A549 (cell line): ENCODE data around the gene SYK. TPM values are rescaled to one million over a fixed set of nuclear protein-coding genes. Genes with fewer than 3 reads are reported as not detected.

Experiments used
- ATAC-seq, 2 experiments: fragments of 200-7000 bp in 1 of 2; fragments of >200 bp in 1 of 2; cut with Nextera tagmentation in 1 of 2; cut with Tn5 transposase in 1 of 2; 3 replicates each; pipeline versions ENCODE4 v1.8.0 to v1.9.1; 2018 to 2020; ENCODE audit warnings: mild to moderate bottlenecking in 1 of 2, moderate library complexity in 1 of 2
- CTCF ChIA-PET: fragments of 300-600 bp; sonication (Branson Sonifier 250); formaldehyde crosslinking; extraction: SDS; loops from one replicate; lab custom pipeline; 2021; ENCODE audit warnings: antibody characterized with exemption, inconsistent platforms; lab: Yijun Ruan, JAX
- POLR2A ChIA-PET: fragments of 350-600 bp; formaldehyde crosslinking; extraction: SDS; loops from one replicate; lab custom pipeline; 2021; ENCODE audit warnings: antibody characterized with exemption, inconsistent platforms; lab: Yijun Ruan, JAX
- DNase-seq, 2 experiments: peaks; one replicate each; pipeline versions ENCODE4 v3.0.0 to v3.0.0-alpha.2; 2011 to 2016; ENCODE audit warnings: low read depth in 1 of 2, low spot score in 1 of 2
- FAIRE-seq: peaks from 2 replicates; lab custom pipeline; 2011; peaks lifted over from hg19 to GRCh38; lab: Jason Lieb, UNC
- H3K27ac ChIP-seq, 2 experiments: fragments of >200 bp; sonication (Bioruptor Twin); formaldehyde crosslinking; 3 replicates each; pipeline ENCODE4 v1.5.1; 2016 to 2017
- H3K4me1 ChIP-seq: fragments of >200 bp; sonication (Bioruptor Twin); formaldehyde crosslinking; 3 replicates; pipeline ENCODE4 v1.6.1; 2016
- H3K4me2 ChIP-seq: fragments of >200 bp; sonication (Bioruptor Twin); formaldehyde crosslinking; 3 replicates; pipeline ENCODE4 v1.6.1; 2016
- H3K4me3 ChIP-seq: fragments of >200 bp; sonication (Bioruptor Twin); formaldehyde crosslinking; 3 replicates; pipeline ENCODE4 v1.5.1; 2016
- H3K9me3 ChIP-seq: fragments of >200 bp; sonication (Bioruptor Twin); formaldehyde crosslinking; 3 replicates; pipeline ENCODE4 v1.6.1; 2016
- CHD2 ChIP-seq: fragments of 150-350 bp; IDR thresholded peaks from 2 replicates; pipeline ENCODE4 v1.6.1; 2014; ENCODE audit warnings: low read length; ENCODE audit not compliant: partially characterized antibody
- CHD4 ChIP-seq: fragments of 200-600 bp; sonication (generic); IDR thresholded peaks from 2 replicates; pipeline ENCODE4 v1.6.1; 2016; ENCODE audit warnings: antibody characterized with exemption, mild to moderate bottlenecking, borderline replicate concordance
- EHMT2 ChIP-seq: fragments of 200-600 bp; sonication (generic); IDR thresholded peaks from 2 replicates; pipeline ENCODE4 v1.6.1; 2016; ENCODE audit warnings: antibody characterized with exemption, low read depth, mild to moderate bottlenecking, moderate library complexity
- ESRRA ChIP-seq: fragments of 150-350 bp; IDR thresholded peaks from 2 replicates; pipeline ENCODE4 v1.6.1; 2014; ENCODE audit warnings: mild to moderate bottlenecking, low read length, borderline replicate concordance
- FOSB ChIP-seq: fragments of 250-450 bp; sonication (Bioruptor Pico); IDR thresholded peaks from 2 replicates; pipeline ENCODE4 v1.5.0; 2020; ENCODE audit warnings: mild to moderate bottlenecking, moderate library complexity
- GATA3 ChIP-seq: IDR thresholded peaks from 2 replicates; pipeline ENCODE4 v1.6.1; 2012; ENCODE audit warnings: borderline replicate concordance
- HEYL ChIP-seq: fragments of 250-450 bp; sonication (Bioruptor Pico); IDR thresholded peaks from 2 replicates; pipeline ENCODE4 v1.8.0; 2021; ENCODE audit warnings: mild to moderate bottlenecking, moderate library complexity
- HOXA7 ChIP-seq: fragments of 250-450 bp; sonication (Bioruptor Pico); IDR thresholded peaks from 2 replicates; pipeline ENCODE4 v1.5.0; 2020; ENCODE audit warnings: mild to moderate bottlenecking, moderate library complexity
- HOXB13 ChIP-seq: fragments of 250-450 bp; sonication (Bioruptor Pico); IDR thresholded peaks from 2 replicates; pipeline ENCODE4 v1.5.0; 2020; ENCODE audit warnings: low read depth, mild to moderate bottlenecking, moderate library complexity
- HOXB5 ChIP-seq: fragments of 250-450 bp; sonication (Bioruptor Pico); IDR thresholded peaks from 2 replicates; pipeline ENCODE4 v1.5.0; 2020; ENCODE audit warnings: mild to moderate bottlenecking, moderate library complexity
- JUN ChIP-seq, 2 experiments: fragments of >200 bp; sonication (Bioruptor Twin); formaldehyde crosslinking; IDR thresholded peaks; 2 replicates in 1 of 2; 3 replicates in 1 of 2; pipeline ENCODE4 v1.6.1; 2016 to 2017
- KDM1A ChIP-seq: fragments of 200-600 bp; sonication (generic); IDR thresholded peaks from 2 replicates; pipeline ENCODE4 v1.6.1; 2016; ENCODE audit warnings: low read depth, mild to moderate bottlenecking
- KDM5A ChIP-seq: fragments of 200-600 bp; sonication (generic); IDR thresholded peaks from 2 replicates; pipeline ENCODE4 v1.6.1; 2016; ENCODE audit warnings: antibody characterized with exemption, mild to moderate bottlenecking
- MYC ChIP-seq: IDR thresholded peaks from 2 replicates; pipeline ENCODE4 v1.6.1; 2012; ENCODE audit warnings: mild to moderate bottlenecking, inconsistent platforms, low read length, improper control_type of control experiment, borderline replicate concordance
- NPAS2 ChIP-seq: fragments of 250-450 bp; sonication (Bioruptor Pico); IDR thresholded peaks from 2 replicates; pipeline ENCODE4 v1.8.0; 2022; ENCODE audit warnings: mild to moderate bottlenecking, moderate library complexity, borderline replicate concordance
- POLR2AphosphoS2 ChIP-seq: conservative IDR thresholded peaks from 2 replicates; pipeline ENCODE4 v1.6.1; 2012; ENCODE audit warnings: low read length, improper control_type of control experiment, inconsistent platforms
- RARB ChIP-seq: fragments of 250-450 bp; sonication (Bioruptor Pico); IDR thresholded peaks from 2 replicates; pipeline ENCODE4 v1.8.0; 2021; ENCODE audit warnings: mild to moderate bottlenecking, moderate library complexity
- RFX5 ChIP-seq: fragments of 450-650 bp; IDR thresholded peaks from 2 replicates; pipeline ENCODE4 v1.7.1; 2014; ENCODE audit warnings: antibody characterized with exemption, mild to moderate bottlenecking, moderate library complexity
- TFCP2L1 ChIP-seq: fragments of 250-450 bp; sonication (Bioruptor Pico); IDR thresholded peaks from 2 replicates; pipeline ENCODE4 v1.5.0; 2021; ENCODE audit warnings: mild to moderate bottlenecking
- TP53 ChIP-seq: fragments of 250-450 bp; sonication (Bioruptor Pico); IDR thresholded peaks from 2 replicates; pipeline ENCODE4 v1.5.0; 2021; ENCODE audit warnings: mild to moderate bottlenecking, moderate library complexity
- ZC3H11A ChIP-seq: fragments of 450-650 bp; IDR thresholded peaks from 2 replicates; pipeline ENCODE4 v1.6.1; 2014; ENCODE audit warnings: antibody characterized with exemption, mild to moderate bottlenecking
- ZNF302 ChIP-seq: fragments of 250-450 bp; sonication (Bioruptor Pico); IDR thresholded peaks from 2 replicates; pipeline ENCODE4 v1.9.0; 2021; ENCODE audit warnings: inconsistent platforms, mild to moderate bottlenecking, moderate library complexity
- WGBS: methylation state at CpG from one replicate; pipeline ENCODE4 v1.1.6; 2017; ENCODE audit errors: missing lambda C conversion rate; 5-methylcytosine and 5-hydroxymethylcytosine counted together
- polyA plus RNA-seq, 4 experiments: library from polyadenylated mRNA; depleted of rRNA in 3 of 4; stranded (reverse); fragments of >200 nt; fragmentation: RNase III in 1 of 4; extraction: RNeasy Plus Mini Kit Qiagen cat#74134 plus additional on column Dnase treatment in 1 of 4; gene quantifications; 2 replicates in 3 of 4; 3 replicates in 1 of 4; pipeline ENCODE4 v1.2.3, GENCODE V29; 2011 to 2017
- TF ChIP-seq, protein P1 (sequence below): fragments of 250-450 bp; sonication (Bioruptor Pico); IDR thresholded peaks from 2 replicates; pipeline ENCODE4 v1.5.0; 2021; ENCODE audit warnings: mild to moderate bottlenecking, moderate library complexity, borderline replicate concordance
- TF ChIP-seq, protein P2 (sequence below): fragments of 150-350 bp; IDR thresholded peaks from 2 replicates; pipeline ENCODE4 v1.6.1; 2014; ENCODE audit warnings: low read depth, mild to moderate bottlenecking, low read length
- TF ChIP-seq, protein P3 (sequence below): fragments of 450-650 bp; IDR thresholded peaks from 2 replicates; pipeline ENCODE4 v1.6.1; 2014; ENCODE audit warnings: antibody characterized with exemption
- TF ChIP-seq, protein P4 (sequence below): fragments of >200 bp; sonication (Bioruptor Twin); formaldehyde crosslinking; IDR thresholded peaks from 3 replicates; pipeline ENCODE4 v1.5.1; 2016

Gene SYK
- polyA plus RNA-seq, 2 of the 4 experiments (the other 2 are of a cell fraction) = 0.01 to 0.03 TPM

DNA sequence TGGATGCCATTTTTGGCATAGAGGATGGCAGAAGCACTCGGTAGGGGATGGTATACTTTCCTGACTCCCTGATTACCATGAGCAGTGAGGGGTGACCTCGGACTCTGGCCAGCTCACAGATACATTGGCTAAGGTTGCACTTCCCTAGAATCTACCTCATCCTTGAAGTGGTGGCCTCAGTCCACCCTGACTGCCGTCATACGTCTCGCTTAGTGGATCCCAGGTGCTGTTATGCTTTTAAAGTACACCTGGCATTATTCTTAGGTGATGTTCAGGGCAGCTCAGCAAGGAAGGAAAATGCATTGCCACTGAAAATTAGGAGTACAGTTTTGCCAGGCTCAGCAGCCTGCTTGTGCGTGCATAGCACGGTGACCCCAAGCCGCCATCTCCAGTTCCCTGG, 87.3 kb downstream of the SYK start:
- Histone ChIP-seq H3K9me3 (no peaks in the 10 kb centered on the region; the same call in 1 of the 3 replicates), H3K4me1 (no peaks in the 10 kb centered on the region), H3K27ac (no peak overlapping the region), H3K4me3 (no peak overlapping the region), H3K4me2 (no peak overlapping the region)
- WGBS = 52% methylated on average over 8 of the region's 8 CpGs
- ChIA-PET CTCF (interaction anchor here (0.9 to 1.4 kb wide), 2 partner anchors 9 to 26 kb away, joined by 3 to 4 read pairs; no protein-coding TSS in a partner anchor), POLR2A (no interaction called here)
- ATAC-seq (no peak), DNase-seq (no peak), FAIRE-seq (no peak)
- TF ChIP-seq CHD4 (no peak), TFCP2L1 (no peak), ESRRA (no peak), RARB (CRISPR knock-in tag) (no peak), HEYL (no peak), MYC (no peak), GATA3 (no peak), FOSB (no peak), HOXB5 (CRISPR knock-in tag) (no peak), JUN (IDR thresholded peaks at IDR 0.05) (no peak), TP53 (CRISPR knock-in tag) (no peak), CHD2 (no peak)
- TF ChIP-seq, protein P1, sequence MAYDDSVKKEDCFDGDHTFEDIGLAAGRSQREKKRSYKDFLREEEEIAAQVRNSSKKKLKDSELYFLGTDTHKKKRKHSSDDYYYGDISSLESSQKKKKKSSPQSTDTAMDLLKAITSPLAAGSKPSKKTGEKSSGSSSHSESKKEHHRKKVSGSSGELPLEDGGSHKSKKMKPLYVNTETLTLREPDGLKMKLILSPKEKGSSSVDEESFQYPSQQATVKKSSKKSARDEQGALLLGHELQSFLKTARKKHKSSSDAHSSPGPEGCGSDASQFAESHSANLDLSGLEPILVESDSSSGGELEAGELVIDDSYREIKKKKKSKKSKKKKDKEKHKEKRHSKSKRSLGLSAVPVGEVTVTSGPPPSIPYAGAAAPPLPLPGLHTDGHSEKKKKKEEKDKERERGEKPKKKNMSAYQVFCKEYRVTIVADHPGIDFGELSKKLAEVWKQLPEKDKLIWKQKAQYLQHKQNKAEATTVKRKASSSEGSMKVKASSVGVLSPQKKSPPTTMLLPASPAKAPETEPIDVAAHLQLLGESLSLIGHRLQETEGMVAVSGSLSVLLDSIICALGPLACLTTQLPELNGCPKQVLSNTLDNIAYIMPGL = no peak
- TF ChIP-seq, protein P2, sequence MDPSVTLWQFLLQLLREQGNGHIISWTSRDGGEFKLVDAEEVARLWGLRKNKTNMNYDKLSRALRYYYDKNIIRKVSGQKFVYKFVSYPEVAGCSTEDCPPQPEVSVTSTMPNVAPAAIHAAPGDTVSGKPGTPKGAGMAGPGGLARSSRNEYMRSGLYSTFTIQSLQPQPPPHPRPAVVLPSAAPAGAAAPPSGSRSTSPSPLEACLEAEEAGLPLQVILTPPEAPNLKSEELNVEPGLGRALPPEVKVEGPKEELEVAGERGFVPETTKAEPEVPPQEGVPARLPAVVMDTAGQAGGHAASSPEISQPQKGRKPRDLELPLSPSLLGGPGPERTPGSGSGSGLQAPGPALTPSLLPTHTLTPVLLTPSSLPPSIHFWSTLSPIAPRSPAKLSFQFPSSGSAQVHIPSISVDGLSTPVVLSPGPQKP = no peak

DNA sequence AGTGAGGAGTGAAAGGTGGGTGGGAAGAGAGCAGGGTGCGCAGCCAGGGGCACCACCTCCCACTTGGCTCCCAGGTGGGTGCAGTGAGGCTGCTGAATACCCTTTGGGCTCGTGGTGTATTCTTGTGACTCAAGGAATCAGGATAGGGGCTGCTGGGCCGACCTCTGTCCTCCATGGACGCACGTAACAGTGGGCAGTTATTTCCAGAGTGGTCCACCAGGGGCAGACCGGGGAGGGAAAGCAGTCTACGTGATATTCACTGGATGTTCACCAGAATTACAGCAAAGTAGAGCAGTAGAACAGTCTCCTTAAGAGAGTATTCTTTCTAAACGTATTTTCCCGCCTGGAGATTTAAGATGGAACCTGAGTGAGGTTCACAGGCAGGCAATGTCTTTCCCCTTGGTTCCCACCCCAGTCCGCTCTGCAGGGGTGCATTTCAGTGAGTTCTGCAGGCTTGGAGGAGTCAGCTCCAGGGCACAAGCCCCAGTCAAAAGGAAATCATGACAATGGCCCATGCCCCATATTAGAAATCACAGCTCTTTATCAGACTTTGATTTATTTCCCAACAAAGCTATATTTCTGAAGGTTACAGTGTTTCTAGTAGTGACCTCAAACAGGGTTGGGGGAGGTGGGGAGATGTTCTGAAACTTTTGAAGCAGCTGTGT, 88.7 kb downstream of the SYK start:
- Histone ChIP-seq H3K4me2 (no peak overlapping the region), H3K27ac (no peak overlapping the region), H3K4me1 (no peaks in the 10 kb centered on the region), H3K4me3 (no peak overlapping the region), H3K9me3 (no peaks in the 10 kb centered on the region; the same call in 2 of the 3 replicates)
- FAIRE-seq (no peak), ATAC-seq (peak; percentile 51 to 89; a peak in 3 of 6 replicates), DNase-seq (peak in 1 of 2 experiments; percentile 28)
- CTCF ChIA-PET = interaction anchor here (0.9 to 2.0 kb wide), 6 partner anchors 8 to 791 kb away, joined by 3 to 9 read pairs (median 4); no protein-coding TSS in a partner anchor
- no peak for TF ChIP-seq HEYL
- no peak for TF ChIP-seq RFX5
- TF ChIP-seq ZC3H11A = no peak
- TF ChIP-seq, protein P3, sequence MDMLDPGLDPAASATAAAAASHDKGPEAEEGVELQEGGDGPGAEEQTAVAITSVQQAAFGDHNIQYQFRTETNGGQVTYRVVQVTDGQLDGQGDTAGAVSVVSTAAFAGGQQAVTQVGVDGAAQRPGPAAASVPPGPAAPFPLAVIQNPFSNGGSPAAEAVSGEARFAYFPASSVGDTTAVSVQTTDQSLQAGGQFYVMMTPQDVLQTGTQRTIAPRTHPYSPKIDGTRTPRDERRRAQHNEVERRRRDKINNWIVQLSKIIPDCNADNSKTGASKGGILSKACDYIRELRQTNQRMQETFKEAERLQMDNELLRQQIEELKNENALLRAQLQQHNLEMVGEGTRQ = no peak
- no peak for TF ChIP-seq ZNF302 (CRISPR knock-in tag)
- no peak for TF ChIP-seq EHMT2
- no peak for TF ChIP-seq NPAS2 (CRISPR knock-in tag)
- no peak for TF ChIP-seq POLR2AphosphoS2
- TF ChIP-seq HOXA7 (CRISPR knock-in tag) = no peak
- no peak for TF ChIP-seq KDM5A
- TF ChIP-seq, protein P4, sequence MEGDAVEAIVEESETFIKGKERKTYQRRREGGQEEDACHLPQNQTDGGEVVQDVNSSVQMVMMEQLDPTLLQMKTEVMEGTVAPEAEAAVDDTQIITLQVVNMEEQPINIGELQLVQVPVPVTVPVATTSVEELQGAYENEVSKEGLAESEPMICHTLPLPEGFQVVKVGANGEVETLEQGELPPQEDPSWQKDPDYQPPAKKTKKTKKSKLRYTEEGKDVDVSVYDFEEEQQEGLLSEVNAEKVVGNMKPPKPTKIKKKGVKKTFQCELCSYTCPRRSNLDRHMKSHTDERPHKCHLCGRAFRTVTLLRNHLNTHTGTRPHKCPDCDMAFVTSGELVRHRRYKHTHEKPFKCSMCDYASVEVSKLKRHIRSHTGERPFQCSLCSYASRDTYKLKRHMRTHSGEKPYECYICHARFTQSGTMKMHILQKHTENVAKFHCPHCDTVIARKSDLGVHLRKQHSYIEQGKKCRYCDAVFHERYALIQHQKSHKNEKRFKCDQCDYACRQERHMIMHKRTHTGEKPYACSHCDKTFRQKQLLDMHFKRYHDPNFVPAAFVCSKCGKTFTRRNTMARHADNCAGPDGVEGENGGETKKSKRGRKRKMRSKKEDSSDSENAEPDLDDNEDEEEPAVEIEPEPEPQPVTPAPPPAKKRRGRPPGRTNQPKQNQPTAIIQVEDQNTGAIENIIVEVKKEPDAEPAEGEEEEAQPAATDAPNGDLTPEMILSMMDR = no peak
- TF ChIP-seq TFCP2L1 = no peak
- no peak for TF ChIP-seq MYC
- no peak for TF ChIP-seq KDM1A
- TF ChIP-seq HOXB13 (CRISPR knock-in tag) = no peak
- POLR2A ChIA-PET = no interaction called here
- 29% methylated on average over 10 of the region's 10 CpGs for WGBS
